NCI-H1417 (cell line): ENCODE data around the gene OTOP3.

ENCODE experiments used
- DNase-seq, 3 experiments: peaks; one replicate each; lab custom pipeline; 2025; lab: John Stamatoyannopoulos, UW

Gene OTOP3

GRCh38 chr17:74941128-74941725 lies 5.5 kb downstream of the OTOP3 start:
- DNase-seq: no peak

GRCh38 chr17:74943808-74944522 lies 8.3 kb downstream of the OTOP3 start:
- DNase-seq: no peak

- DNase-seq: no peak
Observed at GRCh38 chr17:74945543-74945942, 9.8 kb downstream of the OTOP3 start.

- no peak for DNase-seq
Observed at GRCh38 chr17:74946641-74947040, 10.9 kb downstream of the OTOP3 start.

GRCh38 chr17:74947041-74947754 lies 11.5 kb downstream of the OTOP3 start:
- no peak for DNase-seq

GRCh38 chr17:74949455-74950115 lies 13.9 kb downstream of the OTOP3 start:
- DNase-seq: peak; percentile 39 to 74 (median 66)

GRCh38 chr17:74950207-74950606 lies 14.5 kb downstream of the OTOP3 start:
- peak in 2 of 3 experiments; percentile 66 to 76 for DNase-seq

- no peak for DNase-seq
Observed at GRCh38 chr17:74951065-74951464, 15.4 kb downstream of the OTOP3 start.

GRCh38 chr17:74951680-74952421 lies 16.2 kb downstream of the OTOP3 start:
- DNase-seq: no peak

- no peak for DNase-seq
Observed at GRCh38 chr17:74952431-74953133, 16.9 kb downstream of the OTOP3 start.

GRCh38 chr17:74953134-74953687 lies 17.5 kb downstream of the OTOP3 start:
- no peak for DNase-seq

- no peak for DNase-seq
Observed at GRCh38 chr17:74954115-74954514, 18.4 kb downstream of the OTOP3 start.

- DNase-seq: no peak
Observed at GRCh38 chr17:74954665-74955421, 19.1 kb downstream of the OTOP3 start.

GRCh38 chr17:74956093-74956492 lies 20.4 kb downstream of the OTOP3 start:
- no peak for DNase-seq

- peak; percentile 46 to 71 (median 65) for DNase-seq
Observed at GRCh38 chr17:74957935-74958740, 22.4 kb downstream of the OTOP3 start.

- DNase-seq: no peak
Observed at GRCh38 chr17:74959826-74960515, 24.3 kb downstream of the OTOP3 start.

- DNase-seq: no peak
Observed at GRCh38 chr17:74960570-74961342, 25.1 kb downstream of the OTOP3 start.
